Skeletal muscle tissue (tissue), 4 donors: Measurements from ENCODE around the gene KLF13. TPM values are rescaled to one million over a fixed set of nuclear protein-coding genes. Genes with fewer than 3 reads are reported as not detected.
"Not testable (repeated sequence)": the region's sequence is repeated elsewhere in the genome, so short reads cannot be mapped to it uniquely, and the experiment has no call there.

Experiments used
- H3K27ac ChIP-seq: one replicate; pipeline ENCODE4 v1.7.0; 2013; ENCODE audit warnings: mild to moderate bottlenecking, low read depth, low read length, inconsistent platforms
- H3K27me3 ChIP-seq, 3 donors: one replicate each; pipeline ENCODE4 v1.7.0; 2013; ENCODE audit warnings: low read length in 3 of 3; ENCODE audit not compliant: control insufficient read depth in 3 of 3, insufficient read depth in 3 of 3
- H3K36me3 ChIP-seq, 3 donors: one replicate each; pipeline ENCODE4 v1.7.0; 2013; ENCODE audit warnings: low read length in 3 of 3; ENCODE audit not compliant: control insufficient read depth in 3 of 3, insufficient read depth in 3 of 3
- H3K4me1 ChIP-seq, 3 donors: one replicate each; pipeline ENCODE4 v1.7.0; 2013; ENCODE audit warnings: low read length in 3 of 3, mild to moderate bottlenecking in 3 of 3; ENCODE audit not compliant: control insufficient read depth in 3 of 3, insufficient read depth in 3 of 3
- H3K4me3 ChIP-seq, 3 donors: one replicate each; pipeline ENCODE4 v1.7.0; 2013; ENCODE audit warnings: low read length in 3 of 3
- H3K9ac ChIP-seq, 3 donors: one replicate each; pipeline ENCODE4 v1.7.0; 2013; ENCODE audit warnings: low read length in 3 of 3, mild to moderate bottlenecking in 3 of 3, moderate library complexity in 2 of 3, low read depth in 1 of 3
- H3K9me3 ChIP-seq, 3 donors: one replicate each; pipeline ENCODE4 v1.7.0; 2013; ENCODE audit warnings: low read length in 3 of 3; ENCODE audit not compliant: control insufficient read depth in 3 of 3
- total RNA-seq: library from RNA; depleted of rRNA; stranded (reverse); fragments of >200 nt; gene quantifications from one replicate; pipeline ENCODE4 v1.2.3, GENCODE V29; 2014
- donor health status: Osteomylitis.

The KLF13 gene
- total RNA-seq, 1 donor from 2014 or later = 20.4 TPM

- Histone ChIP-seq H3K9ac (peak overlapping the region in 2 of 3 donors; percentile 57 to 96), H3K4me1 (peaks cover 97 to 100% (median 100%) of the 10 kb centered on the region in 3 donors), H3K4me3 (peak overlapping the region; percentile 23 to 56 (median 38)), H3K27me3 (no peaks in the 10 kb centered on the region), H3K27ac (peak overlapping the region; percentile 99), H3K9me3 (no peaks in the 10 kb centered on the region), H3K36me3 (peaks cover 0 to 9% (median 7%) of the 10 kb centered on the region in 3 donors)
These were observed 22.9 kb downstream of the KLF13 start for GRCh38 chr15:31349233-31350141.

- peak overlapping the region; percentile 99 for H3K27ac ChIP-seq
- peak overlapping the region in 2 of 3 donors; percentile 57 to 96 for H3K9ac ChIP-seq
- peaks cover 95 to 99% (median 98%) of the 10 kb centered on the region in 3 donors for H3K4me1 ChIP-seq
- no peaks in the 10 kb centered on the region for H3K9me3 ChIP-seq
- H3K4me3 ChIP-seq = peak overlapping the region in 1 of 3 donors; percentile 23
- peaks cover 0 to 9% (median 7%) of the 10 kb centered on the region in 3 donors for H3K36me3 ChIP-seq
- H3K27me3 ChIP-seq = no peaks in the 10 kb centered on the region
These were observed 24.1 kb downstream of the KLF13 start for GRCh38 chr15:31350771-31351170.

- Histone ChIP-seq H3K36me3 (peaks cover 0 to 9% (median 7%) of the 10 kb centered on the region in 3 donors), H3K9me3 (no peaks in the 10 kb centered on the region), H3K9ac (peak overlapping the region; percentile 83 to 97 (median 86)), H3K27me3 (no peaks in the 10 kb centered on the region), H3K4me3 (peak overlapping the region; percentile 56 to 69 (median 67)), H3K27ac (peak overlapping the region; percentile 99), H3K4me1 (peaks cover 89 to 96% (median 94%) of the 10 kb centered on the region in 3 donors)
These were observed 25.7 kb downstream of the KLF13 start for GRCh38 chr15:31352339-31352751.

GRCh38 chr15:31352911-31353811, 26.5 kb downstream of the KLF13 start:
- H3K9ac ChIP-seq = peak overlapping the region; percentile 86 to 97 (median 91)
- H3K4me3 ChIP-seq = peak overlapping the region; percentile 56 to 70 (median 67)
- no peaks in the 10 kb centered on the region for H3K27me3 ChIP-seq

GRCh38 chr15:31353931-31354330, 27.3 kb downstream of the KLF13 start:
- H3K4me1 ChIP-seq = peaks cover 88 to 96% (median 94%) of the 10 kb centered on the region in 3 donors
- no peaks in the 10 kb centered on the region for H3K9me3 ChIP-seq
- H3K27ac ChIP-seq = peak overlapping the region; percentile 99
- peaks cover 0 to 8% (median 4%) of the 10 kb centered on the region in 3 donors for H3K36me3 ChIP-seq
- no peaks in the 10 kb centered on the region for H3K27me3 ChIP-seq
- peak overlapping the region; percentile 53 to 70 (median 67) for H3K4me3 ChIP-seq
- peak overlapping the region; percentile 86 to 97 (median 91) for H3K9ac ChIP-seq

More at GRCh38 chr15:31352911-31353811, 26.5 kb downstream of the KLF13 start:
- H3K27ac ChIP-seq = peak overlapping the region; percentile 99
- H3K4me1 ChIP-seq = peaks cover 89 to 96% (median 94%) of the 10 kb centered on the region in 3 donors
- H3K9me3 ChIP-seq = no peaks in the 10 kb centered on the region
- peaks cover 0 to 7% (median 6%) of the 10 kb centered on the region in 3 donors for H3K36me3 ChIP-seq

- peaks cover 88 to 96% (median 93%) of the 10 kb centered on the region in 3 donors for H3K4me1 ChIP-seq
- not testable (repeated sequence) for H3K9me3 ChIP-seq, H3K4me3 ChIP-seq, H3K27ac ChIP-seq, H3K27me3 ChIP-seq, H3K36me3 ChIP-seq
- peak overlapping the region in 1 of 3 donors; percentile 43 for H3K9ac ChIP-seq
These were observed 29.5 kb downstream of the KLF13 start for GRCh38 chr15:31356097-31356496.

- H3K4me3 ChIP-seq = no peak overlapping the region
- no peaks in the 10 kb centered on the region for H3K9me3 ChIP-seq
- peaks cover 90 to 96% (median 93%) of the 10 kb centered on the region in 3 donors for H3K4me1 ChIP-seq
- H3K27ac ChIP-seq = no peak overlapping the region
- H3K36me3 ChIP-seq = peaks cover 0 to 5% (median 4%) of the 10 kb centered on the region in 3 donors
- peak overlapping the region in 1 of 3 donors; percentile 50 for H3K9ac ChIP-seq
- no peaks in the 10 kb centered on the region for H3K27me3 ChIP-seq
These were observed 30.5 kb downstream of the KLF13 start for GRCh38 chr15:31357148-31357547.

- Histone ChIP-seq H3K36me3 (peaks cover 0 to 5% (median 4%) of the 10 kb centered on the region in 3 donors), H3K9me3 (no peaks in the 10 kb centered on the region), H3K27me3 (no peaks in the 10 kb centered on the region), H3K27ac (no peak overlapping the region), H3K4me3 (no peak overlapping the region), H3K9ac (no peak overlapping the region), H3K4me1 (peaks cover 90 to 95% (median 93%) of the 10 kb centered on the region in 3 donors)
These were observed 31.5 kb downstream of the KLF13 start for GRCh38 chr15:31358163-31358562.

- Histone ChIP-seq H3K9me3 (no peaks in the 10 kb centered on the region), H3K27ac (no peak overlapping the region), H3K27me3 (no peaks in the 10 kb centered on the region), H3K4me3 (peak overlapping the region in 1 of 3 donors; percentile 17), H3K9ac (peak overlapping the region in 1 of 3 donors; percentile 69), H3K36me3 (peaks cover 0 to 5% (median 4%) of the 10 kb centered on the region in 3 donors), H3K4me1 (peaks cover 82 to 91% (median 87%) of the 10 kb centered on the region in 3 donors)
These were observed 32.5 kb downstream of the KLF13 start for GRCh38 chr15:31358957-31359701.
